Stimulated activated CD4-positive, alpha-beta T cell treated with anti-CD3 and anti-CD28 coated beads, Interleukin-1b, Interleukin-23, amount 100 ng/mL, for 1 hour (primary cell): ENCODE measurements around the gene ELOVL1.
"Not testable (repeated sequence)": the region's sequence is repeated elsewhere in the genome, so short reads cannot be mapped to it uniquely, and the experiment has no call there.

Experiments
- DNase-seq, 2 donors: peaks; one replicate each; pipeline ENCODE4 v3.0.0-alpha.2; 2020; ENCODE audit warnings: low read depth in 2 of 2

Gene ELOVL1

GRCh38 chr1:43382027-43382779, 14.4 kb upstream of the ELOVL1 start:
- DNase-seq: no peak

- DNase-seq: no peak
Measured at GRCh38 chr1:43381612-43382011, 13.8 kb upstream of the ELOVL1 start.

GRCh38 chr1:43379476-43379875, 11.7 kb upstream of the ELOVL1 start:
- no peak for DNase-seq

GRCh38 chr1:43377831-43378230, 10.0 kb upstream of the ELOVL1 start:
- no peak for DNase-seq

GRCh38 chr1:43376723-43377235, 9.0 kb upstream of the ELOVL1 start:
- DNase-seq: no peak

GRCh38 chr1:43373066-43373940, 5.5 kb upstream of the ELOVL1 start:
- DNase-seq: no peak

- no peak for DNase-seq
Measured at GRCh38 chr1:43372172-43372571, 4.4 kb upstream of the ELOVL1 start.

GRCh38 chr1:43370564-43370963, 2.8 kb upstream of the ELOVL1 start:
- DNase-seq: no peak

GRCh38 chr1:43369779-43370178, 2.0 kb upstream of the ELOVL1 start:
- DNase-seq: not testable (repeated sequence)

- no peak for DNase-seq
Measured at GRCh38 chr1:43368646-43369020, 822 bp upstream of the ELOVL1 start.

GRCh38 chr1:43367026-43367903, 546 bp downstream of the ELOVL1 start:
- no peak for DNase-seq

GRCh38 chr1:43366601-43367025, 1.2 kb downstream of the ELOVL1 start:
- DNase-seq: no peak

GRCh38 chr1:43366179-43366578, 1.6 kb downstream of the ELOVL1 start:
- no peak for DNase-seq

GRCh38 chr1:43365678-43366077, 2.1 kb downstream of the ELOVL1 start:
- DNase-seq: no peak

- DNase-seq: no peak
Measured at GRCh38 chr1:43363935-43364525, 3.8 kb downstream of the ELOVL1 start.

GRCh38 chr1:43363283-43363934, 4.4 kb downstream of the ELOVL1 start:
- DNase-seq: no peak

- DNase-seq: no peak
Measured at GRCh38 chr1:43360616-43361015, 7.2 kb downstream of the ELOVL1 start.

GRCh38 chr1:43359696-43360095, 8.1 kb downstream of the ELOVL1 start:
- no peak for DNase-seq

- peak; percentile 86 to 96 for DNase-seq
Measured at GRCh38 chr1:43358746-43359693, 8.8 kb downstream of the ELOVL1 start, which contains the start of gene CDC20. Gene CDC20, plus strand, starts transcription at chr1:43358981. Its CDS starts 235 bp downstream, at chr1:43359216.
